ENCODE data around the gene P3H1.
A peak's percentile ranks its signal among the peaks of the same experiment; 100 is the strongest.
"Not testable (repeated sequence)": the region's sequence is repeated elsewhere in the genome, so short reads cannot be mapped to it uniquely, and the experiment has no call there.

P3H1 gene

GRCh38 chr1:42766741-42767509, at the start of gene P3H1, which contains the start of gene C1orf50:
Gene P3H1, minus strand, starts transcription at chr1:42767028. Its CDS starts 57 bp downstream, at chr1:42766971.
Gene C1orf50, plus strand, starts transcription at chr1:42767249. Its CDS starts 63 bp downstream, at chr1:42767312.
- no peak for TF ChIP-seq CTCF (IDR thresholded peaks at IDR 0.05; ENCODE audit: low read depth, low read length, missing control alignments)
- DNase-seq (ENCODE audit: extremely low read depth, low read depth): peak; percentile 96
- peak within 1 kb of the TSS; percentile 93 for H3K4me3 ChIP-seq (replicated peaks; ENCODE audit: low read depth, low read length)

GRCh38 chr1:42815941-42816584, 49.2 kb upstream of the P3H1 start:
- TF ChIP-seq CTCF (IDR thresholded peaks at IDR 0.05; ENCODE audit: low read depth, low read length, missing control alignments): no peak
- H3K4me3 ChIP-seq (replicated peaks; ENCODE audit: low read depth, low read length): peak overlapping the region; percentile 59
- no peak for DNase-seq (ENCODE audit: extremely low read depth, low read depth)

GRCh38 chr1:42814815-42815214, 48.0 kb upstream of the P3H1 start:
- H3K4me3 ChIP-seq (replicated peaks; ENCODE audit: low read depth, low read length); DNase-seq (ENCODE audit: extremely low read depth, low read depth): not testable (repeated sequence)

GRCh38 chr1:42807056-42807668, 40.3 kb upstream of the P3H1 start:
- no peak for DNase-seq (ENCODE audit: extremely low read depth, low read depth)
- no peak overlapping the region for H3K4me3 ChIP-seq (replicated peaks; ENCODE audit: low read depth, low read length)
- TF ChIP-seq CTCF (IDR thresholded peaks at IDR 0.05; ENCODE audit: low read depth, low read length, missing control alignments): no peak

- no peak for DNase-seq (ENCODE audit: extremely low read depth, low read depth)
- TF ChIP-seq CTCF (IDR thresholded peaks at IDR 0.05; ENCODE audit: low read depth, low read length, missing control alignments): no peak
- H3K4me3 ChIP-seq (replicated peaks; ENCODE audit: low read depth, low read length): no peak overlapping the region
These were observed 39.8 kb upstream of the P3H1 start for GRCh38 chr1:42806593-42806992.

GRCh38 chr1:42806171-42806570, 39.3 kb upstream of the P3H1 start:
- H3K4me3 ChIP-seq (replicated peaks; ENCODE audit: low read depth, low read length): no peak overlapping the region
- DNase-seq (ENCODE audit: extremely low read depth, low read depth): no peak
- TF ChIP-seq CTCF (IDR thresholded peaks at IDR 0.05; ENCODE audit: low read depth, low read length, missing control alignments): no peak

- DNase-seq (ENCODE audit: extremely low read depth, low read depth): no peak
- TF ChIP-seq CTCF (IDR thresholded peaks at IDR 0.05; ENCODE audit: low read depth, low read length, missing control alignments): no peak
- H3K4me3 ChIP-seq (replicated peaks; ENCODE audit: low read depth, low read length): no peak overlapping the region
These were observed 35.1 kb upstream of the P3H1 start for GRCh38 chr1:42801832-42802473.
